Measurements from ENCODE around the gene ATP13A2. TPM values are rescaled to one million over a fixed set of nuclear protein-coding genes. Genes with fewer than 3 reads are reported as not detected.

Gene ATP13A2
- total RNA-seq, 2 experiments from 2014 or later: 25.0 to 28.8 TPM

DNA sequence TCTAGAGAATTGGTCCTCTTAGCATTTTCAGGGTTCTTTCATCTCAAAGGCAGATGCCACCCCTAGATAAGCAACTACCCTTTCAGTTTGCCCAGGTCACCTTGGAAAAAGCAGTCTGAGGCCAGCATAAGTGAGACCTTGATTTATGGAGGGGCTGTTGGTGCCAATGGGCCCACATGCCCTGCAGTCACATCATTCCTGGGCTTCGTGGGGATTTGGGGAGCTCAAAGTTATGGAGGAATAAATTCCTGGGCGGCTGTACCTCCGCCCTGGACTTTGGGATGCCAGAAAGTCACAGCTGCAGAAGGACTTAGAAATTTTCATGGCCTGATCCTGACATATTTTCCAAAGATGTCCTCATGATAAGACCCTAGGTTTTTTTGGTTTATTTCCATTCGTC lies 44.8 kb upstream of the ATP13A2 start:
- H3K27ac ChIP-seq (ENCODE audit: low read depth, low read length, poor library complexity, severe bottlenecking): no peak overlapping the region
- DNase-seq (ENCODE audit: low spot score): no peak
- no peaks in the 10 kb centered on the region for H3K9me2 ChIP-seq (ENCODE audit: insufficient read depth, low read length)
- POLR2A ChIA-PET: no interaction called here
- BruUV-seq (replicated peaks): no TSS peak
- CTCF ChIA-PET (ENCODE audit: unreplicated experiment): no interaction called here
- H2AFZ ChIP-seq (ENCODE audit: low read length): no peak overlapping the region
- H4K20me1 ChIP-seq (ENCODE audit: insufficient read depth, low read length): peaks cover 10% of the 10 kb centered on the region; the same call in 1 of the 2 replicates
- no peak overlapping the region for H3K4me3 ChIP-seq (ENCODE audit: low read depth, low read length, poor library complexity, severe bottlenecking)
- intact Hi-C loops (cut with micrococcal nuclease; ENCODE audit: unreplicated experiment): loop anchor here (10.0 kb wide), 1 partner anchor 278 kb away; no protein-coding TSS in a partner anchor
- H3K79me2 ChIP-seq (ENCODE audit: insufficient read depth, low read depth, low read length): peaks cover 21% of the 10 kb centered on the region
- peaks cover 24% of the 10 kb centered on the region for H3K4me1 ChIP-seq (ENCODE audit: insufficient read depth, low read length, poor library complexity, severe bottlenecking)
- no peak for TF ChIP-seq EZH2phosphoT487 (IDR thresholded peaks at IDR 0.05; ENCODE audit: borderline replicate concordance, low read depth, low read length)
- TF ChIP-seq, protein P1, sequence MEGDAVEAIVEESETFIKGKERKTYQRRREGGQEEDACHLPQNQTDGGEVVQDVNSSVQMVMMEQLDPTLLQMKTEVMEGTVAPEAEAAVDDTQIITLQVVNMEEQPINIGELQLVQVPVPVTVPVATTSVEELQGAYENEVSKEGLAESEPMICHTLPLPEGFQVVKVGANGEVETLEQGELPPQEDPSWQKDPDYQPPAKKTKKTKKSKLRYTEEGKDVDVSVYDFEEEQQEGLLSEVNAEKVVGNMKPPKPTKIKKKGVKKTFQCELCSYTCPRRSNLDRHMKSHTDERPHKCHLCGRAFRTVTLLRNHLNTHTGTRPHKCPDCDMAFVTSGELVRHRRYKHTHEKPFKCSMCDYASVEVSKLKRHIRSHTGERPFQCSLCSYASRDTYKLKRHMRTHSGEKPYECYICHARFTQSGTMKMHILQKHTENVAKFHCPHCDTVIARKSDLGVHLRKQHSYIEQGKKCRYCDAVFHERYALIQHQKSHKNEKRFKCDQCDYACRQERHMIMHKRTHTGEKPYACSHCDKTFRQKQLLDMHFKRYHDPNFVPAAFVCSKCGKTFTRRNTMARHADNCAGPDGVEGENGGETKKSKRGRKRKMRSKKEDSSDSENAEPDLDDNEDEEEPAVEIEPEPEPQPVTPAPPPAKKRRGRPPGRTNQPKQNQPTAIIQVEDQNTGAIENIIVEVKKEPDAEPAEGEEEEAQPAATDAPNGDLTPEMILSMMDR (conservative IDR thresholded peaks at IDR 0.05; ENCODE audit: low read length): no peak
- H3K36me3 ChIP-seq (ENCODE audit: insufficient read depth, low read length): 0 out of 2 replicates have a peak, but pooled peaks cover 1% of the 10 kb centered on the region
- H3K9me3 ChIP-seq (ENCODE audit: low read length): no peaks in the 10 kb centered on the region
- H3K4me2 ChIP-seq (ENCODE audit: low read length): no peak overlapping the region

DNA sequence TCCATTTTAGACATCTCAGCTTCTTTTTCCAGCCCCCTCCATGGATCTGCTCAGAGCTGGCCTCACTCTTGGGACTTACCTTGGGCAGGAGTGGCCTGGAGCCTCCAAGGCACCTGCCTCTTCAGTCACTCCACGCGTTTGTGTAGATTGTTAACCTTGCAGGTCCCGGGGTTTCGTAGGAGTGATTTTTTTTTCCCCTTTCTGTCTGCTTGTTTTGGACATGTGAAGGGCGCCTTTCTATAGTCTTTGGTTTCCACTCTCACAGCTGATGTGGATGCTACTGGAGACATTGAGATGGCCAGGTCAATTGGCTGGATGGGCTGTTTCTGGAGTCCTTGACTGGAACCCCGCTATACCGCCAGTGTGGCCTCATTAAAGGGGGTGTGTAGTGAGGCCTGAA lies 44.1 kb upstream of the ATP13A2 start:
- POLR2A ChIA-PET: no interaction called here
- Histone ChIP-seq H3K79me2 (ENCODE audit: insufficient read depth, low read depth, low read length) (peaks cover 28% of the 10 kb centered on the region), H3K27ac (ENCODE audit: low read depth, low read length, poor library complexity, severe bottlenecking) (no peak overlapping the region), H3K4me2 (ENCODE audit: low read length) (no peak overlapping the region), H4K20me1 (ENCODE audit: insufficient read depth, low read length) (peaks cover 10% of the 10 kb centered on the region; the same call in 1 of the 2 replicates), H3K4me3 (ENCODE audit: low read depth, low read length, poor library complexity, severe bottlenecking) (no peak overlapping the region), H2AFZ (ENCODE audit: low read length) (no peak overlapping the region), H3K9me2 (ENCODE audit: insufficient read depth, low read length) (no peaks in the 10 kb centered on the region), H3K9me3 (ENCODE audit: low read length) (no peaks in the 10 kb centered on the region), H3K4me1 (ENCODE audit: insufficient read depth, low read length, poor library complexity, severe bottlenecking) (peaks cover 30% of the 10 kb centered on the region), H3K36me3 (ENCODE audit: insufficient read depth, low read length) (peaks cover 9% of the 10 kb centered on the region; the same call in 1 of the 2 replicates)
- intact Hi-C loops (cut with micrococcal nuclease; ENCODE audit: unreplicated experiment): loop anchor here (10.0 kb wide), 1 partner anchor 279 kb away; no protein-coding TSS in a partner anchor
- CTCF ChIA-PET (ENCODE audit: unreplicated experiment): no interaction called here
- DNase-seq (ENCODE audit: low spot score): no peak
- BruUV-seq (replicated peaks): no TSS peak
- TF ChIP-seq EZH2phosphoT487 (IDR thresholded peaks at IDR 0.05; ENCODE audit: borderline replicate concordance, low read depth, low read length): no peak
- TF ChIP-seq, protein P1 (conservative IDR thresholded peaks at IDR 0.05; ENCODE audit: low read length): no peak

DNA sequence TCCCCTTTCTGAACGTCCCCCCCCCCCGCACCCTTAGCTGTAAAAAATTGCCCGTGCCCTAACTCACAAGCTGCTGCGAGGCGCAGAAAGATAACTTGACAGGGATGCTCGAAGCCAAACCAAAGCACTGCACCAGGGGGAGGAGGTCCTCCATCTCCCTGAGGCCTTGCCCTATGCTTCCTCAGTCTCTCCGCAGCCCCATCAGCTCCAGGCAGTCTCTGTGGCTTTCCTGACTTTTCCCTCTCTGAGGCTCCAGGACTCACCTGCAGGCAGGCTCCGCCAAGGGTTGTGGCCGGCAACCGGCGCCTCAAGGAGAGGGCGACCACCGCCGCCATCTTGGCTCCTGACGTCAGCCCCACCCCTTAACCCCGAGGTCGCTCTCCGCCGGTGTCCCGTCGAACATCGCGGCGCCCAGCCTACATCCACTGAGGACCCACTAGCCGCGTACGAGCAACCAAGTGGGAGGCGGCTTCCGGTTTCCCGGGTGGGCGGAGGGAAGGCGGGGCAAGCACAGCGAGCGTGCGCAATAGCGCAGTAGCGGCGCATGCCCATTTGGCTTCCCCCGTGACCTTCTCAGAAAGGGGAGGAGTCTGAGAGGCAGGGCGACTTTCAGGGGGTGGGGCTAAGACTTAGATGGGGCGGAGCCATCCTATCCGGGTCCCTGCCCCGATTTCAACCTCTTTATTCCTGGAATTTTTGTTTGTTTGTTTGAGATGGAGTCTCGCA lies 42.1 kb upstream of the ATP13A2 start, which contains the start of gene SDHB:
Gene SDHB, minus strand, starts transcription at position 348 of the 726 bp plus-strand sequence. Its CDS starts 13 bp downstream, at position 335.
- BruUV-seq (replicated peaks): no TSS peak
- Histone ChIP-seq H2AFZ (ENCODE audit: low read length) (peak within 1 kb of the TSS; percentile 91; the same call in 1 of the 2 replicates), H3K27ac (ENCODE audit: low read depth, low read length, poor library complexity, severe bottlenecking) (peak within 1 kb of the TSS; percentile 27), H3K9me3 (ENCODE audit: low read length) (no peaks in the 10 kb centered on the region), H3K4me3 (ENCODE audit: low read depth, low read length, poor library complexity, severe bottlenecking) (peak within 1 kb of the TSS; percentile 93), H3K9me2 (ENCODE audit: insufficient read depth, low read length) (no peaks in the 10 kb centered on the region), H3K4me2 (ENCODE audit: low read length) (peak within 1 kb of the TSS; percentile 73), H4K20me1 (ENCODE audit: insufficient read depth, low read length) (peaks cover 10% of the 10 kb centered on the region; the same call in 1 of the 2 replicates), H3K36me3 (ENCODE audit: insufficient read depth, low read length) (peaks cover 25% of the 10 kb centered on the region), H3K79me2 (ENCODE audit: insufficient read depth, low read depth, low read length) (peaks cover 42% of the 10 kb centered on the region), H3K4me1 (ENCODE audit: insufficient read depth, low read length, poor library complexity, severe bottlenecking) (peaks cover 20% of the 10 kb centered on the region)
- no peak for TF ChIP-seq EZH2phosphoT487 (IDR thresholded peaks at IDR 0.05; ENCODE audit: borderline replicate concordance, low read depth, low read length)
- TF ChIP-seq, protein P1 (conservative IDR thresholded peaks at IDR 0.05; ENCODE audit: low read length): no peak
- ChIA-PET CTCF (ENCODE audit: unreplicated experiment) (no interaction called here), POLR2A (interaction anchor here (0.6 kb wide), 1 partner anchor 215 kb away, joined by 4 read pairs; no protein-coding TSS in a partner anchor)
- intact Hi-C loops (cut with micrococcal nuclease; ENCODE audit: unreplicated experiment): loop anchor here (10.0 kb wide), 1 partner anchor 281 kb away; no protein-coding TSS in a partner anchor
- peak; percentile 98 for DNase-seq (ENCODE audit: low spot score)
